D721Med (cell line): ENCODE data around the gene ATP8A1.

ENCODE experiments used
- DNase-seq: peaks from one replicate; pipeline ENCODE4 v3.0.0; 2011; ENCODE audit warnings: low spot score; ENCODE audit not compliant: insufficient read length
- FAIRE-seq: peaks from 2 replicates; lab custom pipeline; 2011; peaks lifted over from hg19 to GRCh38; lab: Jason Lieb, UNC
- TF ChIP-seq, protein P1 (sequence below): IDR thresholded peaks from 2 replicates; pipeline ENCODE4 v1.5.1; 2012; ENCODE audit warnings: mild to moderate bottlenecking, control low read depth; ENCODE audit not compliant: insufficient read depth; ENCODE audit errors: missing control alignments

ATP8A1 gene

GRCh38 chr4:42609051-42609450, 47.9 kb downstream of the ATP8A1 start:
- no peak for FAIRE-seq
- no peak for DNase-seq
- TF ChIP-seq, protein P1, sequence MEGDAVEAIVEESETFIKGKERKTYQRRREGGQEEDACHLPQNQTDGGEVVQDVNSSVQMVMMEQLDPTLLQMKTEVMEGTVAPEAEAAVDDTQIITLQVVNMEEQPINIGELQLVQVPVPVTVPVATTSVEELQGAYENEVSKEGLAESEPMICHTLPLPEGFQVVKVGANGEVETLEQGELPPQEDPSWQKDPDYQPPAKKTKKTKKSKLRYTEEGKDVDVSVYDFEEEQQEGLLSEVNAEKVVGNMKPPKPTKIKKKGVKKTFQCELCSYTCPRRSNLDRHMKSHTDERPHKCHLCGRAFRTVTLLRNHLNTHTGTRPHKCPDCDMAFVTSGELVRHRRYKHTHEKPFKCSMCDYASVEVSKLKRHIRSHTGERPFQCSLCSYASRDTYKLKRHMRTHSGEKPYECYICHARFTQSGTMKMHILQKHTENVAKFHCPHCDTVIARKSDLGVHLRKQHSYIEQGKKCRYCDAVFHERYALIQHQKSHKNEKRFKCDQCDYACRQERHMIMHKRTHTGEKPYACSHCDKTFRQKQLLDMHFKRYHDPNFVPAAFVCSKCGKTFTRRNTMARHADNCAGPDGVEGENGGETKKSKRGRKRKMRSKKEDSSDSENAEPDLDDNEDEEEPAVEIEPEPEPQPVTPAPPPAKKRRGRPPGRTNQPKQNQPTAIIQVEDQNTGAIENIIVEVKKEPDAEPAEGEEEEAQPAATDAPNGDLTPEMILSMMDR, result no peak

GRCh38 chr4:42608551-42608950, 48.4 kb downstream of the ATP8A1 start:
- no peak for DNase-seq
- TF ChIP-seq, protein P1, result no peak

DNA sequence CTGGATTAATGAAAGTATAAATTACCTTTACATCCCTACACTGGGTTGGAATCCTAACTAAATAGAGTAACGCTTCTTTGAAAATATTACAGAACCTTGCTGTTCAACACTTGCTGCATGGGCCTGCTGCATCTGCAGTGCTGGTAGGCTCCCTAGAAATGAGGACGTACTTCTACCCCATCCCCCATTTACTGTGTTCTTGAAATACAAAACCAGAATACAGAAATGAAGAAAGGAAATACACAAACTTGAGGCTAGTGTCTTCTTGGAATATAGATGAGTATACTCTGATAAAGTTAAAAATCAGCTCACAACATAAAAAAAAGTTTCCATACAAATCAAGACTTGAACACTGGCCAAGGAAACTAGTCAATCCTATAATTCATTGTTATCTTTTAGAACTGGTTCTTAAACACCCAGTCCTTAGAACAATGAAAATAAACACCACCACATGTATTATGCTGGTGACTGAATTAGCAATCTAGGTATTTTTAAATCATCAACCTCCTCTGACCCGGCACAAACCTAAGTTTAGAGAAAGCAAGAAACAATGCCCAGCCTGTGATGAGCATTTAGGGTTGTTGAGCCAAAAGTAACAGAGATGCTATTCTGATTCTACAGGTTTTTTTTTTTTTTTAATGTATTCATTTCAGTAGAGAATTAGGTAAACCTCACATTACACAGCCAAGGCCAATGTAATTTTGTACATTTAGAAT, 49.7 kb downstream of the ATP8A1 start:
- FAIRE-seq, result no peak
- TF ChIP-seq, protein P1, result no peak
- DNase-seq, result no peak

More at GRCh38 chr4:42608551-42608950, 48.4 kb downstream of the ATP8A1 start:
- no peak for FAIRE-seq

GRCh38 chr4:42605264-42605663, 51.6 kb downstream of the ATP8A1 start:
- FAIRE-seq, result no peak

GRCh38 chr4:42603862-42604261, 53.0 kb downstream of the ATP8A1 start:
- DNase-seq (no peak), FAIRE-seq (no peak)
- TF ChIP-seq, protein P1, result no peak

More at GRCh38 chr4:42605264-42605663, 51.6 kb downstream of the ATP8A1 start:
- no peak for DNase-seq
- TF ChIP-seq, protein P1, result no peak

GRCh38 chr4:42600578-42600977, 56.3 kb downstream of the ATP8A1 start:
- no peak for FAIRE-seq
- DNase-seq, result no peak
- TF ChIP-seq, protein P1, result no peak

GRCh38 chr4:42596918-42597317, 60.0 kb downstream of the ATP8A1 start:
- TF ChIP-seq, protein P1, result no peak
- FAIRE-seq (no peak), DNase-seq (no peak)
